Kidney epithelial cell (primary cell): Measurements from ENCODE around the gene RNASEH1. TPM values are rescaled to one million over a fixed set of nuclear protein-coding genes. Genes with fewer than 3 reads are reported as not detected.

ENCODE experiments used
- DNase-seq: peaks from one replicate; pipeline ENCODE4 v3.0.0-alpha.2; 2010; ENCODE audit warnings: low read depth
- H3K27me3 ChIP-seq: 2 replicates; pipeline ENCODE4 v1.6.0; 2011; ENCODE audit warnings: low read length; ENCODE audit not compliant: control insufficient read depth, insufficient read depth
- H3K36me3 ChIP-seq: 2 replicates; pipeline ENCODE4 v1.5.1; 2011; ENCODE audit warnings: low read length; ENCODE audit not compliant: control insufficient read depth, insufficient read depth
- H3K4me3 ChIP-seq: 2 replicates; pipeline ENCODE4 v1.5.1; 2011; ENCODE audit warnings: low read depth, mild to moderate bottlenecking, control low read depth, low read length
- total RNA-seq: library from RNA; depleted of rRNA; stranded (reverse); fragments of >200 nt; gene quantifications from 2 replicates; pipeline ENCODE4 v1.2.3, GENCODE V29; 2015
- TF ChIP-seq, protein P1 (sequence below): IDR thresholded peaks from 2 replicates; pipeline ENCODE4 v1.5.1; 2011; ENCODE audit warnings: mild to moderate bottlenecking, moderate library complexity, low read length, control low read depth, inconsistent platforms; ENCODE audit not compliant: insufficient read depth, poor library complexity, severe bottlenecking

Gene RNASEH1
- total RNA-seq, 1 donor from 2014 or later = 43.0 TPM

DNA sequence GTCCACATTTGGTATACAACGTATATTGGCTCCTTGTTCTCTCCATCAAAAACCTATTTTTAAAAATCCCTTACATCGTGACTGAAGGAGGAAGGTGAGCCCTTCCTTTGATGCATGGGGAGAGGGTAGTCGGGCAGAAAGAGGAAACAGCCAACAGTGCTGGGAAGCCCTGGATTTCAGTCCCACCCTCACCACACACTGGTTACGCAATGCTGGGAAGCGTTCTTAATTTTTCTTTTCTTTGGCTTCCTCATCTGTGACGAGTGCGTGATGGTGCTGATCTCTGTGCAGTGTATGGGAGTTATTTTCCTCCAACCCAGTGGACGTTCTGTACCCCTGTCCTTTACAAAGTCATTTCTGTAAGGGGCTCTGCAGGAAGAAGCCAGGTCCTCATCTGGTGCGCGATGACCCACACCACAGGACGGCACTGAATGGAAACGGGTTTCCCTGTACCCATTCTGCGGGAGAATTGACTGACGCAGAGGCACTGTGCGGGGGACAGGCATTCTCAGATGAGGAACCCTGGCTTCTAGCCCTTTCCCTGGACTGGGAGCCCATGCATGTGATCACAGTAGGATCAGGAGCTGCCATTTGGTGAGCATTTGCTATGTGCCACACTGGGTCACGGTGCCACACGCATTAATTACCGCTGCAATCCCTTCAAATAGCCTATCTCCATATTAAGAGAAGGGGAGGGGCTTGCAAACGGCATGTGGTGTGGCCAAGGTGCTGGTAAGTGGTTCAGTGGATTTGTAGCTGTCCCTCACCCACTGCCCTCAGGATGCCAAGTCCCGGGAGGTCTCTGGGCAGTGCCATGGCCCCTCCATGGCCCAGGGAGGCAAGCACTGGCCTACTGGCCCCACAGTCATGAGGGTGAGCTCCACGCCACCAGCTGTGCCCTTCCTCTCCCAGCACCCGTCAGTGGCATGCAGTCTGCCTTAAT, 41.0 kb upstream of the RNASEH1 start:
- Histone ChIP-seq H3K27me3 (no peaks in the 10 kb centered on the region), H3K4me3 (no peak overlapping the region), H3K36me3 (no peaks in the 10 kb centered on the region)
- no peak for DNase-seq
- TF ChIP-seq, protein P1, sequence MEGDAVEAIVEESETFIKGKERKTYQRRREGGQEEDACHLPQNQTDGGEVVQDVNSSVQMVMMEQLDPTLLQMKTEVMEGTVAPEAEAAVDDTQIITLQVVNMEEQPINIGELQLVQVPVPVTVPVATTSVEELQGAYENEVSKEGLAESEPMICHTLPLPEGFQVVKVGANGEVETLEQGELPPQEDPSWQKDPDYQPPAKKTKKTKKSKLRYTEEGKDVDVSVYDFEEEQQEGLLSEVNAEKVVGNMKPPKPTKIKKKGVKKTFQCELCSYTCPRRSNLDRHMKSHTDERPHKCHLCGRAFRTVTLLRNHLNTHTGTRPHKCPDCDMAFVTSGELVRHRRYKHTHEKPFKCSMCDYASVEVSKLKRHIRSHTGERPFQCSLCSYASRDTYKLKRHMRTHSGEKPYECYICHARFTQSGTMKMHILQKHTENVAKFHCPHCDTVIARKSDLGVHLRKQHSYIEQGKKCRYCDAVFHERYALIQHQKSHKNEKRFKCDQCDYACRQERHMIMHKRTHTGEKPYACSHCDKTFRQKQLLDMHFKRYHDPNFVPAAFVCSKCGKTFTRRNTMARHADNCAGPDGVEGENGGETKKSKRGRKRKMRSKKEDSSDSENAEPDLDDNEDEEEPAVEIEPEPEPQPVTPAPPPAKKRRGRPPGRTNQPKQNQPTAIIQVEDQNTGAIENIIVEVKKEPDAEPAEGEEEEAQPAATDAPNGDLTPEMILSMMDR = no peak

DNA sequence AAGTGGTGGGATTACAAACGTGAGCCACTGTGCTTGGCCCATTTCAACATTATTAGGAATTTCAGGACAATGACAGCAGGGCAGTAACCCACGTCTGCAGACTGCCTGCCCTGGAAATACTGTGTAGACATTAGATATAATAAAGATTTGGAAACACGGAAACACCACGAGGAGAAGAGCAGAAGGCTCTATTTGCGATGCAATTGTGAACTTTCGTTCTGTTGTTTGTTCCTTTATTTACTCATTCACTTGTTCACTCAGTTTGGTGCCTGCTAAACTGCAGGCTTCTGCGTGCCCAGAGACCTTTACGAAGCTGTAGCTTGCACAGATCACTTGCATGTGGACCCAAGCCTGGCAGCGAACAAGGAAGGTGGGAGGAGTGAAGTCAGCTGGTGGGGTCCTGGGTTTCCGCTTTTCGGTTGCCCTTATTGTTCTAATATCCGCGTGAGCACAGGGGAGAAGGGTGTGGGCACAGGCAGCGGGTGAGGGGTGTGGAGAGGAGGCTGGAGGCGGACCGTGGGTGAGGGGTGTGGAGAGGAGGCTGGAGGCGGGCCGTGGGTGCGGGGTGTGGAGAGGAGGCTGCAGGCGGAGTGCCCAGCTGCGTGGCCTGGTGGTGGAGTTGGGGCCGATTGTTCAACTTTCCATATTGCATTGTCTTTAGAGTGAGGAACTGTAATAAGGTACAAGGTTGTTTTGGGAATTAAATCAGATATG, 40.2 kb upstream of the RNASEH1 start:
- no peak for DNase-seq
- TF ChIP-seq, protein P1 = no peak
- Histone ChIP-seq H3K4me3 (no peak overlapping the region), H3K27me3 (no peaks in the 10 kb centered on the region), H3K36me3 (no peaks in the 10 kb centered on the region)

DNA sequence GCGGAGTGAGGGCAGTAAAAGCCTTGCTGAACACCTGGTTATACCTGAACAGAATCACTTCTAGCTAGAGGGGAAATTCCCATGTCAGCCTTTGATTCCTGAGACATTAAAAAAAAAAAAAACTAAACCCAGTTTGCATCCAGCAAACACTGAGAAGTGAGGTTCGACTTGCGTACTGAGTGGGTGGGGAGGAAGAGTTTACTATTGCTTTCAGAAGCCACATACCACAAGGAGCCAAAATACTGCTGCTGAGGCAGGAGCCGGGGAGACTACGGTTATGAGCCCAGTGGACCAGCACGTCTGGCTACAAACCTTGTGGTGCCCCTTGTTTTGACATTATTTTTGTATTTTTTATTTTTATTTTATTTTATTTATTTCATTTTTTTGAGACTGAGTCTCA, 39.4 kb upstream of the RNASEH1 start:
- DNase-seq = no peak
- Histone ChIP-seq H3K27me3 (no peaks in the 10 kb centered on the region), H3K4me3 (no peak overlapping the region), H3K36me3 (no peaks in the 10 kb centered on the region)
- TF ChIP-seq, protein P1 = no peak

- DNase-seq = no peak
- TF ChIP-seq, protein P1 = no peak
- Histone ChIP-seq H3K27me3 (no peaks in the 10 kb centered on the region), H3K36me3 (no peaks in the 10 kb centered on the region), H3K4me3 (no peak overlapping the region)
These were observed 38.8 kb upstream of the RNASEH1 start for GRCh38 chr2:3596901-3597417.

DNA sequence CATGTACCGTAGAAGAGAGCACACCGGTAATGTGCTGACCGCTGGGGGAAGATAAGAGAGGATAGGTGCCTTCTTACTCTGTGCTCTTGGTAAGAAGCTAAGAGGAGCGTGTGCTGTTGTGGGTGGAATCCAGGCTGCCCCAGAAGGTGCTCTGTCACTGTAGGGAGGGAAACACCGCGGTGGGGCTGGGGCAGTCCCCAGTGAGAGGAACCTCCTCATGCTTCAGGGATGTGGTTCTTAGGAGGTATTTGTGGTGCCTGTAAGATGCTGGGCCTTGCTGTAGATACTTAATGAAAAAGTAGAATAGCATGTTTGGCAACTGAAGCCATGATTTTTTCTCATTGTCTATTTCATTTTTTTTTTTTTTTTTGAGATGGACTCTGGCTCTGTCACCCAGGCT, 37.9 kb upstream of the RNASEH1 start:
- no peak for DNase-seq
- TF ChIP-seq, protein P1 = no peak
- Histone ChIP-seq H3K36me3 (no peaks in the 10 kb centered on the region), H3K4me3 (no peak overlapping the region), H3K27me3 (no peaks in the 10 kb centered on the region)
